Esophagus squamous epithelium (tissue), 4 donors: ENCODE measurements around the gene KIAA1217.

Experiments
- CTCF ChIP-seq, 6 experiments: fragments of 450-650 bp in 4 of 6; fragments of 200-600 bp in 2 of 6; sonication (generic) in 2 of 6; IDR thresholded peaks; one replicate each; pipeline ENCODE4 v1.5.1; 2016 to 2019; ENCODE audit warnings: antibody characterized with exemption in 6 of 6, mild to moderate bottlenecking in 4 of 6, moderate library complexity in 4 of 6
- POLR2A ChIP-seq, 4 donors: fragments of 450-650 bp; IDR thresholded peaks; one replicate each; pipeline ENCODE4 v1.6.1; 2017; ENCODE audit warnings: antibody characterized with exemption in 4 of 4, mild to moderate bottlenecking in 4 of 4, moderate library complexity in 3 of 4

GRCh38 chr10:24340446-24340845 is 131.5 kb downstream of the KIAA1217 start:
- TF ChIP-seq POLR2A (IDR thresholded peaks at IDR 0.05) (no peak), CTCF (IDR thresholded peaks at IDR 0.05) (no peak)
